K562 (cell line): Measurements from ENCODE around the gene TCF15. TPM values are rescaled to one million over a fixed set of nuclear protein-coding genes. Genes with fewer than 3 reads are reported as not detected.
A peak's percentile ranks its signal among the peaks of the same experiment; 100 is the strongest.

Experiments used
- ADNP ChIP-seq: fragments of 200-800 bp; sonication (Bioruptor generic); IDR thresholded peaks from 2 replicates; pipeline ENCODE4 v1.6.1; 2016; ENCODE audit warnings: missing genetic modification characterization, missing compliant biosample characterization
- BRD4 ChIP-seq: fragments of 200-600 bp; sonication (generic); IDR thresholded peaks from 2 replicates; pipeline ENCODE4 v1.6.1; 2017; ENCODE audit warnings: inconsistent platforms
- CTBP1 ChIP-seq: fragments of 450-650 bp; IDR thresholded peaks from 2 replicates; pipeline ENCODE4 v1.6.1; 2016; ENCODE audit warnings: borderline replicate concordance
- EZH2 ChIP-seq: IDR thresholded peaks from 2 replicates; pipeline ENCODE4 v1.6.1; 2012; ENCODE audit warnings: low read depth, mild to moderate bottlenecking, inconsistent platforms, low read length, borderline replicate concordance
- GABPB2 ChIP-seq: fragments of 250-450 bp; sonication (Bioruptor Pico); conservative IDR thresholded peaks from 2 replicates; pipeline ENCODE4 v1.5.1; 2021; ENCODE audit warnings: mild to moderate bottlenecking
- HDAC6 ChIP-seq: IDR thresholded peaks from 2 replicates; pipeline ENCODE4 v1.6.1; 2012; ENCODE audit warnings: low read depth, mild to moderate bottlenecking, control low read depth, inconsistent platforms, low read length, moderate library complexity
- KLF1 ChIP-seq: fragments of 450-650 bp; IDR thresholded peaks from 2 replicates; pipeline ENCODE4 v1.6.1; 2016; ENCODE audit warnings: missing genetic modification characterization, missing compliant biosample characterization
- MAZ ChIP-seq, 2 experiments: fragments of 450-650 bp in 1 of 2; sonication (generic) in 1 of 2; formaldehyde crosslinking; IDR thresholded peaks in 1 of 2; conservative IDR thresholded peaks in 1 of 2; 2 replicates each; pipeline versions ENCODE4 v1.4.0 to v1.5.0; 2020; ENCODE audit warnings: mild to moderate bottlenecking in 1 of 2, missing genetic modification reagents in 1 of 2
- MTA2 ChIP-seq: fragments of 450-650 bp; IDR thresholded peaks from 2 replicates; pipeline ENCODE4 v1.6.1; 2016; ENCODE audit warnings: low read depth
- NCOA6 ChIP-seq: fragments of 450-650 bp; IDR thresholded peaks from 2 replicates; pipeline ENCODE4 v1.6.1; 2017; ENCODE audit warnings: mild to moderate bottlenecking
- NEUROD1 ChIP-seq: fragments of 150-350 bp; IDR thresholded peaks from 2 replicates; pipeline ENCODE4 v1.6.1; 2014; ENCODE audit warnings: borderline replicate concordance, low read length, low read depth; ENCODE audit not compliant: partially characterized antibody
- OTX1 ChIP-seq: fragments of 450-650 bp; formaldehyde crosslinking; IDR thresholded peaks from 2 replicates; pipeline ENCODE4 v1.4.0; 2022; ENCODE audit warnings: mild to moderate bottlenecking
- PHF8 ChIP-seq: fragments of 200-600 bp; sonication (generic); IDR thresholded peaks from 2 replicates; pipeline ENCODE4 v1.6.1; 2012; ENCODE audit warnings: mixed run types, mild to moderate bottlenecking, inconsistent platforms, low read length, moderate library complexity, borderline replicate concordance
- POLR2G ChIP-seq: fragments of 200-400 bp; formaldehyde crosslinking; IDR thresholded peaks from 2 replicates; pipeline ENCODE4 v1.6.1; 2017; ENCODE audit warnings: low read depth, mild to moderate bottlenecking, antibody characterized with exemption, low read length, moderate library complexity
- RBBP5 ChIP-seq: fragments of 200-600 bp; sonication (generic); IDR thresholded peaks from 2 replicates; pipeline ENCODE4 v1.6.1; 2012; ENCODE audit warnings: borderline replicate concordance, mild to moderate bottlenecking, low read length, control low read depth, inconsistent platforms; ENCODE audit not compliant: insufficient read depth, poor library complexity, severe bottlenecking
- SAFB ChIP-seq: fragments of 200-400 bp; formaldehyde crosslinking; IDR thresholded peaks from 2 replicates; pipeline ENCODE4 v1.6.1; 2017; ENCODE audit warnings: low read depth, low read length, borderline replicate concordance
- SNIP1 ChIP-seq: fragments of 450-650 bp; IDR thresholded peaks from 2 replicates; pipeline ENCODE4 v1.7.1; 2017; ENCODE audit warnings: low read depth, mild to moderate bottlenecking
- ZBTB7A ChIP-seq: IDR thresholded peaks from 2 replicates; pipeline ENCODE4 v1.6.1; 2011; ENCODE audit warnings: low read depth, mild to moderate bottlenecking, low read length, moderate library complexity, borderline replicate concordance; ENCODE audit not compliant: control insufficient read depth
- ZFX ChIP-seq: sonication (generic); formaldehyde crosslinking; IDR thresholded peaks from 2 replicates; pipeline ENCODE4 v1.8.0; 2022; ENCODE audit warnings: mild to moderate bottlenecking, missing genetic modification reagents, moderate library complexity
- polyA plus RNA-seq, 8 experiments: library from polyadenylated mRNA; depleted of rRNA in 4 of 8; stranded (reverse) in 5 of 8; unstranded in 3 of 8; fragments of >200 nt; fragmentation: Nextera tagmentation in 2 of 8; fragmentation: Illumina TruSeq in 1 of 8; extraction: Ambion mirVana in 2 of 8; extraction: Trizol in 1 of 8; gene quantifications; 2 replicates each; pipeline versions ENCODE4 v1.2.1 to v1.2.3, GENCODE V29; 2011 to 2014; ENCODE audit warnings: inconsistent platforms in 1 of 8, missing spikeins in 1 of 8
- total RNA-seq, 7 experiments: library from RNA; depleted of rRNA in 6 of 7; stranded (reverse); fragments of >200 nt in 6 of 7; fragmentation: Illumina TruSeq in 2 of 7; extraction: Trizol in 2 of 7; gene quantifications; 2 replicates each; pipeline versions ENCODE4 v1.2.1 to v1.2.3, GENCODE V29; 2011 to 2021; ENCODE audit warnings: low replicate concordance in 1 of 7
- TF ChIP-seq, protein P1 (sequence below): sonication (generic); formaldehyde crosslinking; IDR thresholded peaks from 2 replicates; pipeline ENCODE4 v1.8.0; 2023; ENCODE audit warnings: missing genetic modification reagents, mild to moderate bottlenecking, borderline replicate concordance
- TF ChIP-seq, protein P2 (sequence below): sonication (generic); formaldehyde crosslinking; IDR thresholded peaks from 2 replicates; pipeline ENCODE4 v1.8.0; 2022; ENCODE audit warnings: missing genetic modification reagents, mild to moderate bottlenecking, borderline replicate concordance

TCF15 gene
- total and polyA plus RNA-seq, 9 of the 15 experiments (the other 6 are each of a cell fraction or from before 2014, with no cell fraction given): 0.04 to 5.0 (median 1.2) TPM

DNA sequence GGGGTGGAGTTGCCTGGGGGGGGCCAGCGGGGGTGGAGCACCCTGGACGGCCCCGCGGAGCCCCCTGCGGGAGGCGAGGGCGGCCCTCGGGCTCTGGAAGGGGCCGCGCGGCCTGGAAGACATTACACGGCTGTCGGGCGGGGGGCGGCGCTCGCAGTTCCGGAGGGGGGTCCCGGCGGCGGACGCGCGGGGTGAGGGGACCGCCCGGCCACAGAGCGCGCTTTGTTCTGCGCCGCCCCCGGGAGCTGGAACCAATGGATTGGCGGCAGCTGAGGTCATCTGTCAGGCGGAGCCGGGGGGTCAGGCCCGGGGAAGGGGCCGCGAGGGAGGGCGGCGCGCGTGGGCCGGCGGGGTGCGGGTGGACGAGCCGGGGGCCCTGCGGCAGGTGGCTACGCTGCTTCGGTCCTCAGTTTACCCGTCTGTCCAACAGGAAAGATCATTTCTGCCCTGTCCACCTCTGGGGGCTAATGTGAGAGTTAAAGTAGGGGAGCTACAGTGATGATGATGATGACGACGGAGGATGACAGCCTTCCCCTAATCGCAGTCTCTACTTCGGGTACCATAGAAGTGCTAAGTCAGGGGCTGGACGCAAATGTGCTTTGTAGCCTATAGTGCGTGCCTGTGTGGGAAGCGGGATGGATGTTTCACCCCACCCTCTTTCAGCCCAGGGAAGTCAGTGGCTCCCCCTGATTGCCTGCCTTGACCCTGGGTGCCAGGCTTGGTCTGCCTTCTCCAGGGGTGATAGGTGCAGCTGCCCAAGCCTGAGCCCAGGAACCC, 32.5 kb upstream of the TCF15 start (continued):
- no peak for TF ChIP-seq EZH2
- TF ChIP-seq, protein P1, sequence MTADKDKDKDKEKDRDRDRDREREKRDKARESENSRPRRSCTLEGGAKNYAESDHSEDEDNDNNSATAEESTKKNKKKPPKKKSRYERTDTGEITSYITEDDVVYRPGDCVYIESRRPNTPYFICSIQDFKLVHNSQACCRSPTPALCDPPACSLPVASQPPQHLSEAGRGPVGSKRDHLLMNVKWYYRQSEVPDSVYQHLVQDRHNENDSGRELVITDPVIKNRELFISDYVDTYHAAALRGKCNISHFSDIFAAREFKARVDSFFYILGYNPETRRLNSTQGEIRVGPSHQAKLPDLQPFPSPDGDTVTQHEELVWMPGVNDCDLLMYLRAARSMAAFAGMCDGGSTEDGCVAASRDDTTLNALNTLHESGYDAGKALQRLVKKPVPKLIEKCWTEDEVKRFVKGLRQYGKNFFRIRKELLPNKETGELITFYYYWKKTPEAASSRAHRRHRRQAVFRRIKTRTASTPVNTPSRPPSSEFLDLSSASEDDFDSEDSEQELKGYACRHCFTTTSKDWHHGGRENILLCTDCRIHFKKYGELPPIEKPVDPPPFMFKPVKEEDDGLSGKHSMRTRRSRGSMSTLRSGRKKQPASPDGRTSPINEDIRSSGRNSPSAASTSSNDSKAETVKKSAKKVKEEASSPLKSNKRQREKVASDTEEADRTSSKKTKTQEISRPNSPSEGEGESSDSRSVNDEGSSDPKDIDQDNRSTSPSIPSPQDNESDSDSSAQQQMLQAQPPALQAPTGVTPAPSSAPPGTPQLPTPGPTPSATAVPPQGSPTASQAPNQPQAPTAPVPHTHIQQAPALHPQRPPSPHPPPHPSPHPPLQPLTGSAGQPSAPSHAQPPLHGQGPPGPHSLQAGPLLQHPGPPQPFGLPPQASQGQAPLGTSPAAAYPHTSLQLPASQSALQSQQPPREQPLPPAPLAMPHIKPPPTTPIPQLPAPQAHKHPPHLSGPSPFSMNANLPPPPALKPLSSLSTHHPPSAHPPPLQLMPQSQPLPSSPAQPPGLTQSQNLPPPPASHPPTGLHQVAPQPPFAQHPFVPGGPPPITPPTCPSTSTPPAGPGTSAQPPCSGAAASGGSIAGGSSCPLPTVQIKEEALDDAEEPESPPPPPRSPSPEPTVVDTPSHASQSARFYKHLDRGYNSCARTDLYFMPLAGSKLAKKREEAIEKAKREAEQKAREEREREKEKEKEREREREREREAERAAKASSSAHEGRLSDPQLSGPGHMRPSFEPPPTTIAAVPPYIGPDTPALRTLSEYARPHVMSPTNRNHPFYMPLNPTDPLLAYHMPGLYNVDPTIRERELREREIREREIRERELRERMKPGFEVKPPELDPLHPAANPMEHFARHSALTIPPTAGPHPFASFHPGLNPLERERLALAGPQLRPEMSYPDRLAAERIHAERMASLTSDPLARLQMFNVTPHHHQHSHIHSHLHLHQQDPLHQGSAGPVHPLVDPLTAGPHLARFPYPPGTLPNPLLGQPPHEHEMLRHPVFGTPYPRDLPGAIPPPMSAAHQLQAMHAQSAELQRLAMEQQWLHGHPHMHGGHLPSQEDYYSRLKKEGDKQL: no peak
- TF ChIP-seq SAFB: no peak
- peak; percentile 35; the same call in 1 of the 2 replicates for TF ChIP-seq PHF8
- TF ChIP-seq ZBTB7A: peak; percentile 78; the same call in 1 of the 2 replicates
- no peak for TF ChIP-seq MTA2
- TF ChIP-seq NEUROD1: no peak
- TF ChIP-seq ZFX (CRISPR knock-in tag): 0 out of 2 replicates have a peak, but pooled peaks have one; percentile 26
- no peak for TF ChIP-seq SNIP1
- TF ChIP-seq MAZ (CRISPR knock-in tag; conservative IDR thresholded peaks at IDR 0.05 in 1 of 2, IDR thresholded peaks at IDR 0.05 in 1 of 2): 0 out of 4 replicates have a peak, but pooled peaks of 1 of the 2 experiments have one; percentile 31
- TF ChIP-seq KLF1 (tag): no peak
- no peak for TF ChIP-seq NCOA6
- no peak for TF ChIP-seq OTX1
- peak; percentile 40; the same call in 1 of the 2 replicates for TF ChIP-seq CTBP1
- TF ChIP-seq RBBP5: no peak
- no peak for TF ChIP-seq HDAC6
- no peak for TF ChIP-seq BRD4
- TF ChIP-seq GABPB2 (CRISPR knock-in tag): no peak
- peak; percentile 65 for TF ChIP-seq POLR2G
- TF ChIP-seq, protein P2, sequence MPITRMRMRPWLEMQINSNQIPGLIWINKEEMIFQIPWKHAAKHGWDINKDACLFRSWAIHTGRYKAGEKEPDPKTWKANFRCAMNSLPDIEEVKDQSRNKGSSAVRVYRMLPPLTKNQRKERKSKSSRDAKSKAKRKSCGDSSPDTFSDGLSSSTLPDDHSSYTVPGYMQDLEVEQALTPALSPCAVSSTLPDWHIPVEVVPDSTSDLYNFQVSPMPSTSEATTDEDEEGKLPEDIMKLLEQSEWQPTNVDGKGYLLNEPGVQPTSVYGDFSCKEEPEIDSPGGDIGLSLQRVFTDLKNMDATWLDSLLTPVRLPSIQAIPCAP (CRISPR knock-in tag): no peak
- TF ChIP-seq ADNP (tag): no peak
